ENCODE results near the gene GOPC. TPM values are rescaled to one million over a fixed set of nuclear protein-coding genes. Genes with fewer than 3 reads are reported as not detected.

Gene GOPC
- total RNA-seq, 1 experiment from 2014 or later = 18.7 TPM

GRCh38 chr6:117514655-117515054, 87.7 kb downstream of the GOPC start:
- Mint-ChIP-seq H3K36me3 (peaks cover 17% of the 10 kb centered on the region), H3K27ac (no peak overlapping the region), H3K4me1 (peaks cover 21% of the 10 kb centered on the region), H3K27me3 (ENCODE audit: low read depth) (no peaks in the 10 kb centered on the region), H3K9me3 (peaks cover 18% of the 10 kb centered on the region), H3K4me3 (no peak overlapping the region)
- TF ChIP-seq NR3C1 (CRISPR knock-in tag; conservative IDR thresholded peaks at IDR 0.05; ENCODE audit: low read depth) = no peak
- no peak for TF ChIP-seq ZNF396 (CRISPR knock-in tag; IDR thresholded peaks at IDR 0.05; ENCODE audit: borderline replicate concordance)
- TF ChIP-seq TEAD1 (CRISPR knock-in tag; IDR thresholded peaks at IDR 0.05) = no peak
- TF ChIP-seq, protein P1, sequence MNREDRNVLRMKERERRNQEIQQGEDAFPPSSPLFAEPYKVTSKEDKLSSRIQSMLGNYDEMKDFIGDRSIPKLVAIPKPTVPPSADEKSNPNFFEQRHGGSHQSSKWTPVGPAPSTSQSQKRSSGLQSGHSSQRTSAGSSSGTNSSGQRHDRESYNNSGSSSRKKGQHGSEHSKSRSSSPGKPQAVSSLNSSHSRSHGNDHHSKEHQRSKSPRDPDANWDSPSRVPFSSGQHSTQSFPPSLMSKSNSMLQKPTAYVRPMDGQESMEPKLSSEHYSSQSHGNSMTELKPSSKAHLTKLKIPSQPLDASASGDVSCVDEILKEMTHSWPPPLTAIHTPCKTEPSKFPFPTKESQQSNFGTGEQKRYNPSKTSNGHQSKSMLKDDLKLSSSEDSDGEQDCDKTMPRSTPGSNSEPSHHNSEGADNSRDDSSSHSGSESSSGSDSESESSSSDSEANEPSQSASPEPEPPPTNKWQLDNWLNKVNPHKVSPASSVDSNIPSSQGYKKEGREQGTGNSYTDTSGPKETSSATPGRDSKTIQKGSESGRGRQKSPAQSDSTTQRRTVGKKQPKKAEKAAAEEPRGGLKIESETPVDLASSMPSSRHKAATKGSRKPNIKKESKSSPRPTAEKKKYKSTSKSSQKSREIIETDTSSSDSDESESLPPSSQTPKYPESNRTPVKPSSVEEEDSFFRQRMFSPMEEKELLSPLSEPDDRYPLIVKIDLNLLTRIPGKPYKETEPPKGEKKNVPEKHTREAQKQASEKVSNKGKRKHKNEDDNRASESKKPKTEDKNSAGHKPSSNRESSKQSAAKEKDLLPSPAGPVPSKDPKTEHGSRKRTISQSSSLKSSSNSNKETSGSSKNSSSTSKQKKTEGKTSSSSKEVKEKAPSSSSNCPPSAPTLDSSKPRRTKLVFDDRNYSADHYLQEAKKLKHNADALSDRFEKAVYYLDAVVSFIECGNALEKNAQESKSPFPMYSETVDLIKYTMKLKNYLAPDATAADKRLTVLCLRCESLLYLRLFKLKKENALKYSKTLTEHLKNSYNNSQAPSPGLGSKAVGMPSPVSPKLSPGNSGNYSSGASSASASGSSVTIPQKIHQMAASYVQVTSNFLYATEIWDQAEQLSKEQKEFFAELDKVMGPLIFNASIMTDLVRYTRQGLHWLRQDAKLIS (CRISPR knock-in tag; IDR thresholded peaks at IDR 0.05; ENCODE audit: borderline replicate concordance) = no peak
- no peak for TF ChIP-seq TCF7 (CRISPR knock-in tag; IDR thresholded peaks at IDR 0.05; ENCODE audit: low read depth)
- no peak for TF ChIP-seq ZNF263 (CRISPR knock-in tag; IDR thresholded peaks at IDR 0.05; ENCODE audit: low read depth)
- TF ChIP-seq, protein P2, sequence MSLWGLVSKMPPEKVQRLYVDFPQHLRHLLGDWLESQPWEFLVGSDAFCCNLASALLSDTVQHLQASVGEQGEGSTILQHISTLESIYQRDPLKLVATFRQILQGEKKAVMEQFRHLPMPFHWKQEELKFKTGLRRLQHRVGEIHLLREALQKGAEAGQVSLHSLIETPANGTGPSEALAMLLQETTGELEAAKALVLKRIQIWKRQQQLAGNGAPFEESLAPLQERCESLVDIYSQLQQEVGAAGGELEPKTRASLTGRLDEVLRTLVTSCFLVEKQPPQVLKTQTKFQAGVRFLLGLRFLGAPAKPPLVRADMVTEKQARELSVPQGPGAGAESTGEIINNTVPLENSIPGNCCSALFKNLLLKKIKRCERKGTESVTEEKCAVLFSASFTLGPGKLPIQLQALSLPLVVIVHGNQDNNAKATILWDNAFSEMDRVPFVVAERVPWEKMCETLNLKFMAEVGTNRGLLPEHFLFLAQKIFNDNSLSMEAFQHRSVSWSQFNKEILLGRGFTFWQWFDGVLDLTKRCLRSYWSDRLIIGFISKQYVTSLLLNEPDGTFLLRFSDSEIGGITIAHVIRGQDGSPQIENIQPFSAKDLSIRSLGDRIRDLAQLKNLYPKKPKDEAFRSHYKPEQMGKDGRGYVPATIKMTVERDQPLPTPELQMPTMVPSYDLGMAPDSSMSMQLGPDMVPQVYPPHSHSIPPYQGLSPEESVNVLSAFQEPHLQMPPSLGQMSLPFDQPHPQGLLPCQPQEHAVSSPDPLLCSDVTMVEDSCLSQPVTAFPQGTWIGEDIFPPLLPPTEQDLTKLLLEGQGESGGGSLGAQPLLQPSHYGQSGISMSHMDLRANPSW (CRISPR knock-in tag; conservative IDR thresholded peaks at IDR 0.05; ENCODE audit: low read depth) = no peak
- no peak for TF ChIP-seq FOXK1 (CRISPR knock-in tag; IDR thresholded peaks at IDR 0.05)
- TF ChIP-seq ZBTB43 (CRISPR knock-in tag; IDR thresholded peaks at IDR 0.05) = no peak
- TF ChIP-seq, protein P3, sequence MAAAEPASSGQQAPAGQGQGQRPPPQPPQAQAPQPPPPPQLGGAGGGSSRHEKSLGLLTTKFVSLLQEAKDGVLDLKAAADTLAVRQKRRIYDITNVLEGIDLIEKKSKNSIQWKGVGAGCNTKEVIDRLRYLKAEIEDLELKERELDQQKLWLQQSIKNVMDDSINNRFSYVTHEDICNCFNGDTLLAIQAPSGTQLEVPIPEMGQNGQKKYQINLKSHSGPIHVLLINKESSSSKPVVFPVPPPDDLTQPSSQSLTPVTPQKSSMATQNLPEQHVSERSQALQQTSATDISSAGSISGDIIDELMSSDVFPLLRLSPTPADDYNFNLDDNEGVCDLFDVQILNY (CRISPR knock-in tag; IDR thresholded peaks at IDR 0.05) = no peak
- no peak for TF ChIP-seq NFE2L1 (CRISPR knock-in tag; IDR thresholded peaks at IDR 0.05)
- TF ChIP-seq ZBTB21 (CRISPR knock-in tag; IDR thresholded peaks at IDR 0.05; ENCODE audit: borderline replicate concordance) = no peak
- no peak for TF ChIP-seq CTCF (IDR thresholded peaks at IDR 0.05)
- no peak for TF ChIP-seq FOXP1 (CRISPR knock-in tag; IDR thresholded peaks at IDR 0.05; ENCODE audit: borderline replicate concordance)
- TF ChIP-seq ATF2 (CRISPR knock-in tag; IDR thresholded peaks at IDR 0.05; ENCODE audit: borderline replicate concordance, low read depth) = no peak
- TF ChIP-seq, protein P4, sequence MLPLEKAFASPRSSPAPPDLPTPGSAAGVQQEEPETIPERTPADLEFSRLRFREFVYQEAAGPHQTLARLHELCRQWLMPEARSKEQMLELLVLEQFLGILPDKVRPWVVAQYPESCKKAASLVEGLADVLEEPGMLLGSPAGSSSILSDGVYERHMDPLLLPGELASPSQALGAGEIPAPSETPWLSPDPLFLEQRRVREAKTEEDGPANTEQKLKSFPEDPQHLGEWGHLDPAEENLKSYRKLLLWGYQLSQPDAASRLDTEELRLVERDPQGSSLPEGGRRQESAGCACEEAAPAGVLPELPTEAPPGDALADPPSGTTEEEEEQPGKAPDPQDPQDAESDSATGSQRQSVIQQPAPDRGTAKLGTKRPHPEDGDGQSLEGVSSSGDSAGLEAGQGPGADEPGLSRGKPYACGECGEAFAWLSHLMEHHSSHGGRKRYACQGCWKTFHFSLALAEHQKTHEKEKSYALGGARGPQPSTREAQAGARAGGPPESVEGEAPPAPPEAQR (CRISPR knock-in tag; IDR thresholded peaks at IDR 0.05) = no peak
- TF ChIP-seq IRF1 (CRISPR knock-in tag; IDR thresholded peaks at IDR 0.05) = no peak
- TF ChIP-seq, protein P5, sequence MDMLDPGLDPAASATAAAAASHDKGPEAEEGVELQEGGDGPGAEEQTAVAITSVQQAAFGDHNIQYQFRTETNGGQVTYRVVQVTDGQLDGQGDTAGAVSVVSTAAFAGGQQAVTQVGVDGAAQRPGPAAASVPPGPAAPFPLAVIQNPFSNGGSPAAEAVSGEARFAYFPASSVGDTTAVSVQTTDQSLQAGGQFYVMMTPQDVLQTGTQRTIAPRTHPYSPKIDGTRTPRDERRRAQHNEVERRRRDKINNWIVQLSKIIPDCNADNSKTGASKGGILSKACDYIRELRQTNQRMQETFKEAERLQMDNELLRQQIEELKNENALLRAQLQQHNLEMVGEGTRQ (CRISPR knock-in tag; IDR thresholded peaks at IDR 0.05) = no peak
- DNase-seq (ENCODE audit: low spot score) (no peak), ATAC-seq (no peak)
- ChIA-PET CTCF (interaction anchor here (0.7 kb wide), 1 partner anchor 176 kb away, joined by 3 read pairs; no protein-coding TSS in a partner anchor), POLR2A (no interaction called here)
